GM06990 (cell line): Measurements from ENCODE around the gene PEX5.

Experiments
- DNase-seq: peaks from one replicate; pipeline ENCODE4 v3.0.0-alpha.2; 2011; ENCODE audit not compliant: insufficient read length; ENCODE audit errors: extremely low read depth
- H3K27me3 ChIP-seq: replicated peaks from 2 replicates; pipeline ENCODE4 v1.6.0; 2011; ENCODE audit warnings: low read length; ENCODE audit not compliant: control insufficient read depth, insufficient read depth
- H3K36me3 ChIP-seq: 2 replicates; pipeline ENCODE4 v1.5.1; 2011; ENCODE audit warnings: low read length; ENCODE audit not compliant: control insufficient read depth, insufficient read depth
- H3K4me3 ChIP-seq: replicated peaks from 2 replicates; pipeline ENCODE4 v1.5.1; 2011; ENCODE audit warnings: low read depth, mild to moderate bottlenecking, control low read depth, low read length
- CTCF ChIP-seq: IDR thresholded peaks from 2 replicates; pipeline ENCODE4 v1.5.1; 2011; ENCODE audit warnings: low read length, control low read depth, mild to moderate bottlenecking, inconsistent platforms; ENCODE audit not compliant: insufficient read depth, poor library complexity, severe bottlenecking

PEX5 gene

GRCh38 chr12:7161811-7162210 lies 27.7 kb upstream of the PEX5 start:
- H3K27me3 ChIP-seq, result no peaks in the 10 kb centered on the region; the same call in 1 of the 2 replicates
- no peak for DNase-seq
- no peak for TF ChIP-seq CTCF
- no peak overlapping the region for H3K4me3 ChIP-seq
- peaks cover 1% of the 10 kb centered on the region for H3K36me3 ChIP-seq

- Histone ChIP-seq H3K36me3 (peaks cover under 1% of the 10 kb centered on the region), H3K4me3 (no peak overlapping the region)
- TF ChIP-seq CTCF, result peak; percentile 25
These were observed 26.8 kb upstream of the PEX5 start for GRCh38 chr12:7162691-7163114.

GRCh38 chr12:7169951-7170350 lies 19.5 kb upstream of the PEX5 start:
- no peak for TF ChIP-seq CTCF
- Histone ChIP-seq H3K36me3 (no peaks in the 10 kb centered on the region), H3K4me3 (no peak overlapping the region), H3K27me3 (no peaks in the 10 kb centered on the region)
- DNase-seq, result no peak

More at GRCh38 chr12:7162691-7163114, 26.8 kb upstream of the PEX5 start:
- H3K27me3 ChIP-seq, result no peaks in the 10 kb centered on the region; the same call in 1 of the 2 replicates
- no peak for DNase-seq

- TF ChIP-seq CTCF, result no peak
- H3K4me3 ChIP-seq, result no peak overlapping the region
- H3K36me3 ChIP-seq, result no peaks in the 10 kb centered on the region
- no peak for DNase-seq
- no peaks in the 10 kb centered on the region for H3K27me3 ChIP-seq
These were observed 17.6 kb upstream of the PEX5 start for GRCh38 chr12:7171854-7172253.

- Histone ChIP-seq H3K36me3 (no peaks in the 10 kb centered on the region), H3K4me3 (no peak overlapping the region), H3K27me3 (no peaks in the 10 kb centered on the region)
- no peak for TF ChIP-seq CTCF
- DNase-seq, result no peak
These were observed 14.0 kb upstream of the PEX5 start for GRCh38 chr12:7175493-7175892.

GRCh38 chr12:7176595-7176994 lies 12.9 kb upstream of the PEX5 start:
- Histone ChIP-seq H3K36me3 (no peaks in the 10 kb centered on the region), H3K4me3 (no peak overlapping the region), H3K27me3 (no peaks in the 10 kb centered on the region)
- no peak for TF ChIP-seq CTCF
- no peak for DNase-seq
